ENCODE results near the gene NBAS.

DNA sequence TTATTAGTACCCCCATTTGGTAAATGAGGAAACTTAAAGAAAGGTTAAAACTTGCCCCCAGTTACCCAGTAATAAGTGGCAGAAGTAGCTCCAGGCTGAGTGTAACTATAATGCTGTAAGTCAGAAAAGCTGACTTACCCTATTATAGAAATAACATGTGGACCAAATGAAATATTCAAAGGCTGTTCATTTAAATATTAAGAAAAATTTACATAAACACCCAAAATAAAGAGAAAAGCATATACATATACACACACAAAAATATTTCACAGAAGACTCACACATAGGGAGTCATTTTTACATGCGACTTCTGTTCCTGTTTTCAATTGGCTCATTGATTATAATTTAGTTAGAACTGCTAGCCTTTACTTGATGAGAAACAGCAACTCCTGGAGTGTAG lies 189.1 kb downstream of the NBAS start:
- TF ChIP-seq, protein P1, sequence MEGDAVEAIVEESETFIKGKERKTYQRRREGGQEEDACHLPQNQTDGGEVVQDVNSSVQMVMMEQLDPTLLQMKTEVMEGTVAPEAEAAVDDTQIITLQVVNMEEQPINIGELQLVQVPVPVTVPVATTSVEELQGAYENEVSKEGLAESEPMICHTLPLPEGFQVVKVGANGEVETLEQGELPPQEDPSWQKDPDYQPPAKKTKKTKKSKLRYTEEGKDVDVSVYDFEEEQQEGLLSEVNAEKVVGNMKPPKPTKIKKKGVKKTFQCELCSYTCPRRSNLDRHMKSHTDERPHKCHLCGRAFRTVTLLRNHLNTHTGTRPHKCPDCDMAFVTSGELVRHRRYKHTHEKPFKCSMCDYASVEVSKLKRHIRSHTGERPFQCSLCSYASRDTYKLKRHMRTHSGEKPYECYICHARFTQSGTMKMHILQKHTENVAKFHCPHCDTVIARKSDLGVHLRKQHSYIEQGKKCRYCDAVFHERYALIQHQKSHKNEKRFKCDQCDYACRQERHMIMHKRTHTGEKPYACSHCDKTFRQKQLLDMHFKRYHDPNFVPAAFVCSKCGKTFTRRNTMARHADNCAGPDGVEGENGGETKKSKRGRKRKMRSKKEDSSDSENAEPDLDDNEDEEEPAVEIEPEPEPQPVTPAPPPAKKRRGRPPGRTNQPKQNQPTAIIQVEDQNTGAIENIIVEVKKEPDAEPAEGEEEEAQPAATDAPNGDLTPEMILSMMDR (conservative IDR thresholded peaks at IDR 0.05 in 1 of 2, IDR thresholded peaks at IDR 0.05 in 1 of 2; ENCODE audit: low read depth in 1 of 2, low read length in 2 of 2) = no peak
- TF ChIP-seq EZH2 (IDR thresholded peaks at IDR 0.05; ENCODE audit: low read length, missing control alignments) = no peak
